HEK293 (cell line): ENCODE results near the gene ZNF488.

Source experiments
- CTCF ChIA-PET: fragments of 350-600 bp; formaldehyde crosslinking; extraction: SDS; loops from one replicate; lab custom pipeline; 2021; ENCODE audit warnings: antibody characterized with exemption; lab: Yijun Ruan, JAX
- POLR2A ChIA-PET: fragments of 300-600 bp; formaldehyde crosslinking; extraction: SDS; loops from one replicate; lab custom pipeline; 2020; ENCODE audit warnings: antibody characterized with exemption, inconsistent platforms; lab: Yijun Ruan, JAX
- H3K27ac ChIP-seq: fragments of 200-500 bp; sonication (Bioruptor generic); 2 replicates; pipeline ENCODE4 v1.5.1; 2014; ENCODE audit warnings: low read depth, low read length, control low read depth, inconsistent platforms; ENCODE audit errors: extremely low read depth
- H3K36me3 ChIP-seq, 2 experiments: fragments of 200-500 bp in 1 of 2; sonication (Bioruptor generic) in 1 of 2; 1 replicate in 1 of 2; 2 replicates in 1 of 2; pipeline ENCODE4 v1.5.1; 2014 to 2017; ENCODE audit warnings: inconsistent platforms in 2 of 2, low read length in 2 of 2; ENCODE audit not compliant: control insufficient read depth in 2 of 2, insufficient read depth in 1 of 2
- H3K4me1 ChIP-seq: fragments of 200-500 bp; sonication (Bioruptor generic); 2 replicates; pipeline ENCODE4 v1.5.1; 2014; ENCODE audit warnings: mild to moderate bottlenecking, low read length, inconsistent platforms; ENCODE audit not compliant: control insufficient read depth, insufficient read depth
- H3K4me3 ChIP-seq: 2 replicates; pipeline ENCODE4 v1.5.1; 2011; ENCODE audit warnings: low read depth, mild to moderate bottlenecking, control low read depth, low read length, moderate library complexity
- H3K9me3 ChIP-seq: fragments of 200-500 bp; sonication (Bioruptor generic); 2 replicates; pipeline ENCODE4 v1.5.1; 2014; ENCODE audit warnings: low read depth, low read length, inconsistent platforms; ENCODE audit not compliant: control insufficient read depth, insufficient read depth
- FEZF1 ChIP-seq: fragments of 450-650 bp; formaldehyde crosslinking; IDR thresholded peaks from 2 replicates; pipeline ENCODE4 v1.5.1; 2016; ENCODE audit warnings: missing biosample characterization, missing genetic modification characterization
- HOXC10 ChIP-seq: sonication (generic); formaldehyde crosslinking; IDR thresholded peaks from 2 replicates; pipeline ENCODE4 v1.8.1; 2023; ENCODE audit warnings: mild to moderate bottlenecking, missing genetic modification reagents
- KLF9 ChIP-seq: fragments of 450-650 bp; formaldehyde crosslinking; IDR thresholded peaks from 2 replicates; pipeline ENCODE4 v1.5.1; 2016; ENCODE audit warnings: missing biosample characterization, missing genetic modification characterization, low read depth
- SCRT1 ChIP-seq: fragments of 450-650 bp; formaldehyde crosslinking; IDR thresholded peaks from 2 replicates; pipeline ENCODE4 v1.5.1; 2016; ENCODE audit warnings: missing biosample characterization, missing genetic modification characterization, borderline replicate concordance
- WT1 ChIP-seq: fragments of 450-650 bp; formaldehyde crosslinking; IDR thresholded peaks from 2 replicates; pipeline ENCODE4 v1.5.1; 2016; ENCODE audit warnings: missing biosample characterization, missing genetic modification characterization
- ZBTB8A ChIP-seq: fragments of 450-650 bp; formaldehyde crosslinking; IDR thresholded peaks from 2 replicates; pipeline ENCODE4 v1.5.1; 2016; ENCODE audit warnings: missing biosample characterization, missing genetic modification characterization
- ZFHX2 ChIP-seq: fragments of 450-650 bp; formaldehyde crosslinking; conservative IDR thresholded peaks from 2 replicates; pipeline ENCODE4 v1.5.1; 2016; ENCODE audit warnings: missing biosample characterization, missing genetic modification characterization
- ZFP69B ChIP-seq: fragments of 450-650 bp; formaldehyde crosslinking; IDR thresholded peaks from 2 replicates; pipeline ENCODE4 v1.5.1; 2016; ENCODE audit warnings: missing biosample characterization, missing genetic modification characterization
- ZNF114 ChIP-seq: fragments of 450-650 bp; formaldehyde crosslinking; IDR thresholded peaks from 2 replicates; pipeline ENCODE4 v1.5.0; 2017; ENCODE audit warnings: missing biosample characterization, missing genetic modification characterization
- ZNF239 ChIP-seq: fragments of 450-650 bp; formaldehyde crosslinking; IDR thresholded peaks from 2 replicates; pipeline ENCODE4 v1.5.1; 2016; ENCODE audit warnings: missing biosample characterization, missing genetic modification characterization
- ZNF37A ChIP-seq: fragments of 450-650 bp; IDR thresholded peaks from 2 replicates; pipeline ENCODE4 v1.5.1; 2018; ENCODE audit warnings: missing biosample characterization, missing genetic modification characterization
- ZNF394 ChIP-seq: fragments of 450-650 bp; formaldehyde crosslinking; IDR thresholded peaks from 2 replicates; pipeline ENCODE4 v1.5.1; 2016; ENCODE audit warnings: missing biosample characterization, missing genetic modification characterization, mild to moderate bottlenecking, moderate library complexity, borderline replicate concordance
- ZNF555 ChIP-seq: fragments of 450-650 bp; formaldehyde crosslinking; conservative IDR thresholded peaks from 2 replicates; pipeline ENCODE4 v1.5.1; 2017; ENCODE audit warnings: missing biosample characterization, mild to moderate bottlenecking, missing genetic modification characterization, inconsistent platforms
- ZNF707 ChIP-seq: fragments of 450-650 bp; formaldehyde crosslinking; IDR thresholded peaks from 2 replicates; pipeline ENCODE4 v1.5.1; 2016; ENCODE audit warnings: missing biosample characterization, missing genetic modification characterization
- ZNF777 ChIP-seq: fragments of 450-650 bp; formaldehyde crosslinking; IDR thresholded peaks from 2 replicates; pipeline ENCODE4 v1.5.1; 2017; ENCODE audit warnings: missing biosample characterization, missing genetic modification characterization, borderline replicate concordance
- ZNF792 ChIP-seq: fragments of 450-650 bp; formaldehyde crosslinking; IDR thresholded peaks from 2 replicates; pipeline ENCODE4 v1.5.1; 2016; ENCODE audit warnings: missing biosample characterization, missing genetic modification characterization
- TF ChIP-seq, protein P1 (sequence below): fragments of 450-650 bp; formaldehyde crosslinking; IDR thresholded peaks from 2 replicates; pipeline ENCODE4 v1.5.1; 2016; ENCODE audit warnings: missing biosample characterization, missing genetic modification characterization
- TF ChIP-seq, protein P2 (sequence below): fragments of 450-650 bp; formaldehyde crosslinking; conservative IDR thresholded peaks from 2 replicates; pipeline ENCODE4 v1.5.1; 2016; ENCODE audit warnings: low read depth, missing biosample characterization, missing genetic modification characterization
- TF ChIP-seq, protein P3 (sequence below): fragments of 450-650 bp; formaldehyde crosslinking; IDR thresholded peaks from 2 replicates; pipeline ENCODE4 v1.5.1; 2016; ENCODE audit warnings: missing biosample characterization, missing genetic modification characterization
- TF ChIP-seq, protein P4 (sequence below): fragments of 450-650 bp; formaldehyde crosslinking; IDR thresholded peaks from 2 replicates; pipeline ENCODE4 v1.5.1; 2016; ENCODE audit warnings: missing biosample characterization, missing genetic modification characterization
- TF ChIP-seq, protein P5 (sequence below): fragments of 450-650 bp; formaldehyde crosslinking; IDR thresholded peaks from 2 replicates; pipeline ENCODE4 v1.5.0; 2017; ENCODE audit warnings: missing biosample characterization, missing genetic modification characterization, borderline replicate concordance
- TF ChIP-seq, protein P6 (sequence below): fragments of 450-650 bp; formaldehyde crosslinking; IDR thresholded peaks from 2 replicates; pipeline ENCODE4; 2016; ENCODE audit warnings: missing biosample characterization, missing genetic modification characterization
- TF ChIP-seq, protein P7 (sequence below): fragments of 450-650 bp; formaldehyde crosslinking; IDR thresholded peaks from 2 replicates; pipeline ENCODE4 v1.5.1; 2016; ENCODE audit warnings: missing biosample characterization, missing genetic modification characterization

ZNF488 gene

DNA sequence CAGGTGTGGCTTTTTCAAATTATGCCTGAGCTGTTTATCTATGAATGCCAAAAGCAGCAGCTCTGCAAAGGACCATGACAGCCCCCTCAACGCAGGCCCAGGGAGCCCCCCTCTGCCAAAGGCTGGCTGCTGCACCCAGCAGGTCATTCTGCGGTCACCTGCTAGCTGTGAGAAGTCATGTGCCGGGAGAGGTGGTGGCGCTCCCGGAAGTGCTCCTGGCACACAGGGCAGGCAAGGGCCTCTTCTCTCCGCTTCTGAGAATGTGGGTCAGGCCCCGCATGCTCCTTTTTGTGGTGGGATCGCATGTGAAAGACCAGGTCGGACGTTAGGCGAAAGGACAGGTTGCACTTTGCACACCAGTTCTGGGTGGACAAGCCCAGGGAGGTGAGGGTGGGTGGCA is 16.4 kb downstream of the ZNF488 start (continued):
- TF ChIP-seq, protein P1, sequence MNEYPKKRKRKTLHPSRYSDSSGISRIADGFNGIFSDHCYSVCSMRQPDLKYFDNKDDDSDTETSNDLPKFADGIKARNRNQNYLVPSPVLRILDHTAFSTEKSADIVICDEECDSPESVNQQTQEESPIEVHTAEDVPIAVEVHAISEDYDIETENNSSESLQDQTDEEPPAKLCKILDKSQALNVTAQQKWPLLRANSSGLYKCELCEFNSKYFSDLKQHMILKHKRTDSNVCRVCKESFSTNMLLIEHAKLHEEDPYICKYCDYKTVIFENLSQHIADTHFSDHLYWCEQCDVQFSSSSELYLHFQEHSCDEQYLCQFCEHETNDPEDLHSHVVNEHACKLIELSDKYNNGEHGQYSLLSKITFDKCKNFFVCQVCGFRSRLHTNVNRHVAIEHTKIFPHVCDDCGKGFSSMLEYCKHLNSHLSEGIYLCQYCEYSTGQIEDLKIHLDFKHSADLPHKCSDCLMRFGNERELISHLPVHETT (tag by site-specific recombination): no peak
- TF ChIP-seq SCRT1: no peak
- no peak for TF ChIP-seq KLF9
- TF ChIP-seq ZNF394 (tag by site-specific recombination): no peak
- TF ChIP-seq HOXC10 (CRISPR knock-in tag): no peak
- TF ChIP-seq ZFP69B (tag by site-specific recombination): no peak
- TF ChIP-seq WT1 (tag by site-specific recombination): no peak
- TF ChIP-seq, protein P2, sequence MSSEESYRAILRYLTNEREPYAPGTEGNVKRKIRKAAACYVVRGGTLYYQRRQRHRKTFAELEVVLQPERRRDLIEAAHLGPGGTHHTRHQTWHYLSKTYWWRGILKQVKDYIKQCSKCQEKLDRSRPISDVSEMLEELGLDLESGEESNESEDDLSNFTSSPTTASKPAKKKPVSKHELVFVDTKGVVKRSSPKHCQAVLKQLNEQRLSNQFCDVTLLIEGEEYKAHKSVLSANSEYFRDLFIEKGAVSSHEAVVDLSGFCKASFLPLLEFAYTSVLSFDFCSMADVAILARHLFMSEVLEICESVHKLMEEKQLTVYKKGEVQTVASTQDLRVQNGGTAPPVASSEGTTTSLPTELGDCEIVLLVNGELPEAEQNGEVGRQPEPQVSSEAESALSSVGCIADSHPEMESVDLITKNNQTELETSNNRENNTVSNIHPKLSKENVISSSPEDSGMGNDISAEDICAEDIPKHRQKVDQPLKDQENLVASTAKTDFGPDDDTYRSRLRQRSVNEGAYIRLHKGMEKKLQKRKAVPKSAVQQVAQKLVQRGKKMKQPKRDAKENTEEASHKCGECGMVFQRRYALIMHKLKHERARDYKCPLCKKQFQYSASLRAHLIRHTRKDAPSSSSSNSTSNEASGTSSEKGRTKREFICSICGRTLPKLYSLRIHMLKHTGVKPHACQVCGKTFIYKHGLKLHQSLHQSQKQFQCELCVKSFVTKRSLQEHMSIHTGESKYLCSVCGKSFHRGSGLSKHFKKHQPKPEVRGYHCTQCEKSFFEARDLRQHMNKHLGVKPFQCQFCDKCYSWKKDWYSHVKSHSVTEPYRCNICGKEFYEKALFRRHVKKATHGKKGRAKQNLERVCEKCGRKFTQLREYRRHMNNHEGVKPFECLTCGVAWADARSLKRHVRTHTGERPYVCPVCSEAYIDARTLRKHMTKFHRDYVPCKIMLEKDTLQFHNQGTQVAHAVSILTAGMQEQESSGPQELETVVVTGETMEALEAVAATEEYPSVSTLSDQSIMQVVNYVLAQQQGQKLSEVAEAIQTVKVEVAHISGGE (tag by site-specific recombination): no peak
- TF ChIP-seq ZNF37A (tag by site-specific recombination): no peak
- no peak for TF ChIP-seq FEZF1
- TF ChIP-seq, protein P3, sequence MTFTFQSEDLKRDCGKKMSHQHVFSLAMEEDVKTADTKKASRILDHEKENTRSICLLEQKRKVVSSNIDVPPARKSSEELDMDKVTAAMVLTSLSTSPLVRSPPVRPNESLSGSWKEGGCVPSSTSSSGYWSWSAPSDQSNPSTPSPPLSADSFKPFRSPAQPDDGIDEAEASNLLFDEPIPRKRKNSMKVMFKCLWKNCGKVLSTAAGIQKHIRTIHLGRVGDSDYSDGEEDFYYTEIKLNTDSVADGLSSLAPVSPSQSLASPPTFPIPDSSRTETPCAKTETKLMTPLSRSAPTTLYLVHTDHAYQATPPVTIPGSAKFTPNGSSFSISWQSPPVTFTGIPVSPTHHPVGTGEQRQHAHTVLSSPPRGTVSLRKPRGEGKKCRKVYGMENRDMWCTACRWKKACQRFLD (tag by site-specific recombination): no peak

DNA sequence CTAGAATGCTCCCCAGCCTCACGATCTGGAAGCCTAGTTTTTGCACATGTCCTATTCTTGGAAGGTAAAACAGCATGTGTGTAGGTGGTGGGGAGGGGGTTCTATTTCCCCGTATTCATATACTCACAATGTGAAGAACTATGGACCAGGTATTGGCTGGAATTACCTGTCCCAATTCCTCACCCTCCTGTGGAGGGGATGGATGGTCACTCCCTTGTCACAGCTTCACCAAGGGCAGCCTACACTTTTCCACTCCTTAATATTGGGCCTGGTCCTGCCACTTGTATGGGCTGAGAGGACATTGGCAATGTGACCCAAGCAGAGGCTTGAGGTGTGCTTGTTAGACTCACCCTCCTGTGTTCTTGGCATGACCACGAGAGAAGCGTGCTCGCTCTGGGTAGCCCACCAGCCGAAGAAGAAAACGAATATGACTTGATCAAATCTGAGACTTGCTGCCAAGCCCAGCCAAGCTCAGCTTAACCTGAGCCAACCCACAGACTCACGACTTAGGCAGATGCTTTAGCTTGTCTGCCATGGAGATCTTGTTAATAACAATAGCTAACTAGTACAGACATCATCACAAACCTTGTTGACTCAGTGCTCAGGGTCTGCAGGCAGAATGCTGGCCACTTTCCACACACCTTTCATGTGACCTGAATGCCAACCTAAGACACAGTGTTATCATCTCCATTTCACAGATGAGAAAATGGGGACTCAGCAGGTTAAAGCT is 17.2 kb downstream of the ZNF488 start:
- Histone ChIP-seq H3K4me3 (no peak overlapping the region), H3K27ac (no peak overlapping the region), H3K9me3 (no peaks in the 10 kb centered on the region), H3K36me3 (no peaks in the 10 kb centered on the region), H3K4me1 (no peaks in the 10 kb centered on the region)
- CTCF ChIA-PET: interaction anchor here (1.0 to 1.1 kb wide), 2 partner anchors 11 to 83 kb away, joined by 3 read pairs; no protein-coding TSS in a partner anchor
- POLR2A ChIA-PET: no interaction called here
- TF ChIP-seq, protein P4, sequence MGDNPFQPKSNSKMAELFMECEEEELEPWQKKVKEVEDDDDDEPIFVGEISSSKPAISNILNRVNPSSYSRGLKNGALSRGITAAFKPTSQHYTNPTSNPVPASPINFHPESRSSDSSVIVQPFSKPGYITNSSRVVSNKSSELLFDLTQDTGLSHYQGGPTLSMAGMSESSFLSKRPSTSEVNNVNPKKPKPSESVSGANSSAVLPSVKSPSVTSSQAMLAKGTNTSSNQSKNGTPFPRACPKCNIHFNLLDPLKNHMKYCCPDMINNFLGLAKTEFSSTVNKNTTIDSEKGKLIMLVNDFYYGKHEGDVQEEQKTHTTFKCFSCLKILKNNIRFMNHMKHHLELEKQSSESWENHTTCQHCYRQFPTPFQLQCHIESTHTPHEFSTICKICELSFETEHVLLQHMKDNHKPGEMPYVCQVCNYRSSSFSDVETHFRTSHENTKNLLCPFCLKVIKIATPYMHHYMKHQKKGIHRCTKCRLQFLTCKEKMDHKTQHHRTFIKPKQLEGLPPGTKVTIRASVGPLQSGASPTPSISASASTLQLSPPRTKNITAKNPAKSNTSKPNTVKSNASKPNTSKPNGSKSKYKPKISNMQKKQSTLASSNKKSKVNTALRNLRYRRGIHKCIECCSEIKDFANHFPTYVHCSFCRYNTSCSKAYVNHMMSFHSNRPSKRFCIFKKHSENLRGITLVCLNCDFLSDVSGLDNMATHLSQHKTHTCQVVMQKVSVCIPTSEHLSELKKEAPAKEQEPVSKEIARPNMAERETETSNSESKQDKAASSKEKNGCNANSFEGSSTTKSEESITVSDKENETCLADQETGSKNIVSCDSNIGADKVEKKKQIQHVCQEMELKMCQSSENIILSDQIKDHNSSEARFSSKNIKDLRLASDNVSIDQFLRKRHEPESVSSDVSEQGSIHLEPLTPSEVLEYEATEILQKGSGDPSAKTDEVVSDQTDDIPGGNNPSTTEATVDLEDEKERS: no peak
- TF ChIP-seq ZBTB8A (no peak), ZNF707 (tag by site-specific recombination) (no peak), ZNF777 (no peak), ZNF114 (tag by site-specific recombination) (no peak), ZNF239 (tag by site-specific recombination) (no peak), ZFHX2 (no peak), ZNF792 (no peak), ZNF555 (tag by site-specific recombination) (no peak)
- TF ChIP-seq, protein P5, sequence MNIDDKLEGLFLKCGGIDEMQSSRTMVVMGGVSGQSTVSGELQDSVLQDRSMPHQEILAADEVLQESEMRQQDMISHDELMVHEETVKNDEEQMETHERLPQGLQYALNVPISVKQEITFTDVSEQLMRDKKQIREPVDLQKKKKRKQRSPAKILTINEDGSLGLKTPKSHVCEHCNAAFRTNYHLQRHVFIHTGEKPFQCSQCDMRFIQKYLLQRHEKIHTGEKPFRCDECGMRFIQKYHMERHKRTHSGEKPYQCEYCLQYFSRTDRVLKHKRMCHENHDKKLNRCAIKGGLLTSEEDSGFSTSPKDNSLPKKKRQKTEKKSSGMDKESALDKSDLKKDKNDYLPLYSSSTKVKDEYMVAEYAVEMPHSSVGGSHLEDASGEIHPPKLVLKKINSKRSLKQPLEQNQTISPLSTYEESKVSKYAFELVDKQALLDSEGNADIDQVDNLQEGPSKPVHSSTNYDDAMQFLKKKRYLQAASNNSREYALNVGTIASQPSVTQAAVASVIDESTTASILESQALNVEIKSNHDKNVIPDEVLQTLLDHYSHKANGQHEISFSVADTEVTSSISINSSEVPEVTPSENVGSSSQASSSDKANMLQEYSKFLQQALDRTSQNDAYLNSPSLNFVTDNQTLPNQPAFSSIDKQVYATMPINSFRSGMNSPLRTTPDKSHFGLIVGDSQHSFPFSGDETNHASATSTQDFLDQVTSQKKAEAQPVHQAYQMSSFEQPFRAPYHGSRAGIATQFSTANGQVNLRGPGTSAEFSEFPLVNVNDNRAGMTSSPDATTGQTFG (tag by site-specific recombination): no peak
- TF ChIP-seq, protein P6, sequence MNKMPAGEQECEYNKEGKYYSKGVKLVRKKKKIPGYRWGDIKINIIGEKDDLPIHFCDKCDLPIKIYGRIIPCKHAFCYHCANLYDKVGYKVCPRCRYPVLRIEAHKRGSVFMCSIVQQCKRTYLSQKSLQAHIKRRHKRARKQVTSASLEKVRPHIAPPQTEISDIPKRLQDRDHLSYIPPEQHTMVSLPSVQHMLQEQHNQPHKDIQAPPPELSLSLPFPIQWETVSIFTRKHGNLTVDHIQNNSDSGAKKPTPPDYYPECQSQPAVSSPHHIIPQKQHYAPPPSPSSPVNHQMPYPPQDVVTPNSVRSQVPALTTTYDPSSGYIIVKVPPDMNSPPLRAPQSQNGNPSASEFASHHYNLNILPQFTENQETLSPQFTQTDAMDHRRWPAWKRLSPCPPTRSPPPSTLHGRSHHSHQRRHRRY: no peak
- TF ChIP-seq, protein P7, sequence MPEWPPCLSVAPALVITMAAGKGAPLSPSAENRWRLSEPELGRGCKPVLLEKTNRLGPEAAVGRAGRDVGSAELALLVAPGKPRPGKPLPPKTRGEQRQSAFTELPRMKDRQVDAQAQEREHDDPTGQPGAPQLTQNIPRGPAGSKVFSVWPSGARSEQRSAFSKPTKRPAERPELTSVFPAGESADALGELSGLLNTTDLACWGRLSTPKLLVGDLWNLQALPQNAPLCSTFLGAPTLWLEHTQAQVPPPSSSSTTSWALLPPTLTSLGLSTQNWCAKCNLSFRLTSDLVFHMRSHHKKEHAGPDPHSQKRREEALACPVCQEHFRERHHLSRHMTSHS (tag by site-specific recombination): no peak
